Measurements from ENCODE around the gene ZNF787. TPM values are rescaled to one million over a fixed set of nuclear protein-coding genes. Genes with fewer than 3 reads are reported as not detected.
A peak's percentile ranks its signal among the peaks of the same experiment; 100 is the strongest.

The ZNF787 gene
- 32.6 and 43.0 TPM in 2 replicates for total RNA-seq

DNA sequence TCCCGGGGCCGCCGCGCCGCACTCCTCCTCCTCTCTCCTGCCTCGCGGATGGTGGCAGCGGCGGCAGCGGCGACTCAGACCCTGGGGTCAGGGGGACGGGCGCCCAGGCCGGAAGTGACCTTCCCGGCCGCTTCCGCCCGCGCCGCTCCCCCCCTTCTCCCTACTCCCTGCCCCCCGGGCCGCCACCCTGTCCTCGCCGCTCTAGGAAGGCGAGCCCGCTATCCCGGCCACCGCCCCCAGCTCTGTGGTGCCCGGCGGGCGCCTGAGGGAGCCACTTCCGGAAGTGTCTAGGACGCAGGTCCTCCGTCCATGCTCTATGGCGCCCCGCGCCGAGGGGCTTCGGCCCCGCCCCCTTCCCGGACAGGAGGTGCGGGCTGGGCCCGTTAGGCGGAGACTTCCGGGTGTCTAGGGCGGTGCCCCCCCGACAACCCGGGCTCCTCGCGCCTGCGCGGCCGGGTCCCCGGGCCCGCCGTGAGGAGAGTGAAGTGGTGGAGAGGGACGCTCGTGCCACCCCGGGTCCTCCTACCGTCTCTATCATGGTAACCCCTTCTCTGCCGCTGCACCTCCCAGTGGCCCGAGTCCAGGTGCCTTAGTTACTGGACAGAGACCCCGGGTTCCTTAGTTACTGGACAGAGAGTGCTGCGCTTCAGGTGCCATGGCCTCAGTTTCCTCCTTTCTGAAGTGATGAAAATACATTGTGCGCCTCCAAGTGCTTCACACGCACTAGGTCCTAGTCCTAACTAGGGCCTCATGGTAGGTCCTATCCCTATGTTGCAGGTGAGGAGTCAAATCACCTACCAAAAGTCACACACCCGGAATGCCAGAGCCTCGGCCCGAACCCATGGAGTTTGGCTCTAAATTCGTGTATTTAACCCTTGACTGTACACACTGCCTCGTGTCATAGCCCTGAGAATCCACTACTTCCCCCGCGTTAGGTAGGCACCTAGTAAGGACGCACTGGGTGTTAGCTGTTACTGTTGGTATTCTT lies at the start of gene ZNF787:
Gene ZNF787, minus strand, starts transcription at position 116 of the 988 bp plus-strand sequence. CDS start 18,078 bp downstream, outside the sequence.
- Histone ChIP-seq H3K4me3 (ENCODE audit: low read depth, low read length) (peak within 1 kb of the TSS; percentile 82), H3K27me3 (ENCODE audit: control insufficient read depth, insufficient read depth, low read length) (no peaks in the 10 kb centered on the region), H3K36me3 (ENCODE audit: control insufficient read depth, insufficient read depth, low read length) (peaks cover 3% of the 10 kb centered on the region)
- TF ChIP-seq, protein P1, sequence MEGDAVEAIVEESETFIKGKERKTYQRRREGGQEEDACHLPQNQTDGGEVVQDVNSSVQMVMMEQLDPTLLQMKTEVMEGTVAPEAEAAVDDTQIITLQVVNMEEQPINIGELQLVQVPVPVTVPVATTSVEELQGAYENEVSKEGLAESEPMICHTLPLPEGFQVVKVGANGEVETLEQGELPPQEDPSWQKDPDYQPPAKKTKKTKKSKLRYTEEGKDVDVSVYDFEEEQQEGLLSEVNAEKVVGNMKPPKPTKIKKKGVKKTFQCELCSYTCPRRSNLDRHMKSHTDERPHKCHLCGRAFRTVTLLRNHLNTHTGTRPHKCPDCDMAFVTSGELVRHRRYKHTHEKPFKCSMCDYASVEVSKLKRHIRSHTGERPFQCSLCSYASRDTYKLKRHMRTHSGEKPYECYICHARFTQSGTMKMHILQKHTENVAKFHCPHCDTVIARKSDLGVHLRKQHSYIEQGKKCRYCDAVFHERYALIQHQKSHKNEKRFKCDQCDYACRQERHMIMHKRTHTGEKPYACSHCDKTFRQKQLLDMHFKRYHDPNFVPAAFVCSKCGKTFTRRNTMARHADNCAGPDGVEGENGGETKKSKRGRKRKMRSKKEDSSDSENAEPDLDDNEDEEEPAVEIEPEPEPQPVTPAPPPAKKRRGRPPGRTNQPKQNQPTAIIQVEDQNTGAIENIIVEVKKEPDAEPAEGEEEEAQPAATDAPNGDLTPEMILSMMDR (IDR thresholded peaks at IDR 0.05; ENCODE audit: insufficient read depth, low read length, severe bottlenecking) = no peak
- DNase-seq (ENCODE audit: low read depth) (peak; percentile 79), FAIRE-seq (no peak)

DNA sequence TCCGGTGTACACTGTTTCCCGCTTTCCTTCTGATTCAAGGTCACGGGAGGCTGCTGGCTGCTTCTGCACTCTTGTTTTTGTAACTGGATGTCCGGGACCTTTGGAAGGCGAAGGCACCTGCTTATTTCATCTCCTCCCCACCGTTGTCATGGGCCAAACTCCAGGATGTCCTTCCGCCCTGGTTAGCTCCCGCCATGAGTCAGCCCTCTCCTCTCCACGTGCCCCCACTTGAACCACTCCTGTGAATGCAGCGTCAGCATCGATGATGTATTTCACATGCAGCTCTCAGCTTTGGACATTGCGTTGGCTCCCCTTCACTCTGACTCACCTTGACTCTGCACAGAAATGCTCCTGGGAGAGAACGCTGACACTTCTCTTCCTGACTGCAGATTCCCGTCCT lies 49.2 kb upstream of the ZNF787 start:
- H3K4me3 ChIP-seq (ENCODE audit: low read depth, low read length) = no peak overlapping the region
- FAIRE-seq (peak; percentile 83), DNase-seq (ENCODE audit: low read depth) (peak; percentile 97)
- H3K36me3 ChIP-seq (ENCODE audit: control insufficient read depth, insufficient read depth, low read length) = no peaks in the 10 kb centered on the region
- no peaks in the 10 kb centered on the region for H3K27me3 ChIP-seq (ENCODE audit: control insufficient read depth, insufficient read depth, low read length)
- TF ChIP-seq, protein P1 (IDR thresholded peaks at IDR 0.05; ENCODE audit: insufficient read depth, low read length, severe bottlenecking) = no peak

DNA sequence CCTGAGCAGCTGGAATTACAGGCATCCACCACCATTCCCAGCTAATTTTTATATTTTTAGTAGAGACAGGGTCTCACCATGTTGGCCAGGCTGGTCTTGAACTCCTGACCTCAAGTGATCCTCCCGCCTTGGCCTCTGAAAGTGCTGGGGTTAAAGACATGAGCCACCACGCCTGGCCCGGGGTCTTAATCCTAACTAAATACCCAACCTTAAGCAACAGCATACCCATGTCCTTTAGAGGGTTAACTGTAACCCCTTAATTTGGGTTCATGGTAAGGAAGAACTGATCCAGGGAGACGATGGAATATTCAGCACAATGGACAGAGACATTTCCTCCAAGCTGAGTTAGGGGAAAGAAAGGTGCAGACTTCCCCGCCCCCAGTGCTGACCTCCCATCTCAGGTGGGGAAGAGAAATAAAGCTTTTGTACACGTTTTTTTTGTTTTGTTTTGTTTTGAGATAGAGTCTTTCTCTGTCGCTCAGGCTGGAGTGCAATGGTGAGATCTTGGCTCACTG lies 46.0 kb upstream of the ZNF787 start:
- FAIRE-seq (no peak), DNase-seq (ENCODE audit: low read depth) (peak; percentile 7)
- no peaks in the 10 kb centered on the region for H3K27me3 ChIP-seq (ENCODE audit: control insufficient read depth, insufficient read depth, low read length)
- H3K36me3 ChIP-seq (ENCODE audit: control insufficient read depth, insufficient read depth, low read length) = no peaks in the 10 kb centered on the region
- TF ChIP-seq, protein P1 (IDR thresholded peaks at IDR 0.05; ENCODE audit: insufficient read depth, low read length, severe bottlenecking) = no peak
- H3K4me3 ChIP-seq (ENCODE audit: low read depth, low read length) = no peak overlapping the region

DNA sequence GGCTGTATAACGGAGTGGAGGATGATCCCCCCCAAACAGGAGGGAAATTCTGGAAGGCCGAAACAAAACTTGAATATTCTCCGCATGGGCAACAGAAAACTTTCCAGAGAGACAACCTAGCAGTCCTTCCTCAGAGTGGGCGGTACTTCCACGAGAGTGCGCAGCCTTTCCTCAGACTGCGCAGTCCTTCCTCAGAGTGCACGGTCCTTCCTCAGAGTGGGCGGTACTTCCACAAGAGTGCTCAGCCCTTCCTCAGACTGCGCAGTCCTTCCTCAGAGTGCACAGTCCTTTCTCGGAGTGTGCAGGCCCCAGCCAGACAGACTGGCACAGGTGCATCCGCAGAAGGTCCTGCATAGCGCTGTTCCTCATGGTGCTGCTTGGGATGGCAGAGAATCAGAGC lies 42.0 kb upstream of the ZNF787 start:
- no peaks in the 10 kb centered on the region for H3K27me3 ChIP-seq (ENCODE audit: control insufficient read depth, insufficient read depth, low read length)
- H3K36me3 ChIP-seq (ENCODE audit: control insufficient read depth, insufficient read depth, low read length) = no peaks in the 10 kb centered on the region
- TF ChIP-seq, protein P1 (IDR thresholded peaks at IDR 0.05; ENCODE audit: insufficient read depth, low read length, severe bottlenecking) = no peak
- DNase-seq (ENCODE audit: low read depth) (no peak), FAIRE-seq (no peak)
- no peak overlapping the region for H3K4me3 ChIP-seq (ENCODE audit: low read depth, low read length)

DNA sequence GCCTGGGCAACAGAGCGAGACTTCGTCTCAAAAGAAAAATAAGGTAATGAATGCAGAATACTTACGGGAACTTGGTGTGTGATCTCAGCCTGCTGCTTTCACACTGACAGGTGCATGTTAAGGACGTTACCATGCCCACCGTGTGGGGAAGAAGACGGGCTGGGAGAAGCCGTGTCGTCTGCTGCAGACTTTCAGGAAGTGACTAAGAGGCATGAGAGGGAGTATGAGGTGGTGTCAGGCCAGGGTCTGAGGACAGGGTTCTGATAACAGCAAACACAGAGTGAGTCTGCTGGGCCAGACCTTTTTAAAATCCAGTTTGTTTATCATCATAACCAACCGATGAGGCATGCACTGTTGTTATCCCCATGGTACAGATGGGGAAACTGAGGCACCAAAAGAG lies 41.2 kb upstream of the ZNF787 start:
- Histone ChIP-seq H3K4me3 (ENCODE audit: low read depth, low read length) (no peak overlapping the region), H3K27me3 (ENCODE audit: control insufficient read depth, insufficient read depth, low read length) (no peaks in the 10 kb centered on the region), H3K36me3 (ENCODE audit: control insufficient read depth, insufficient read depth, low read length) (no peaks in the 10 kb centered on the region)
- TF ChIP-seq, protein P1 (IDR thresholded peaks at IDR 0.05; ENCODE audit: insufficient read depth, low read length, severe bottlenecking) = no peak
- DNase-seq (ENCODE audit: low read depth) (peak; percentile 25), FAIRE-seq (no peak)
